ENCODE data around the gene NPAS3.

- TF ChIP-seq EZH2 (IDR thresholded peaks at IDR 0.05) (no peak), POLR2AphosphoS5 (IDR thresholded peaks at IDR 0.05; ENCODE audit: borderline replicate concordance, low read depth, low read length) (no peak)
Measured at GRCh38 chr14:32925439-32925838, 13.2 kb upstream of the NPAS3 start.
